ENCODE data around the gene ADGRL2. TPM values are rescaled to one million over a fixed set of nuclear protein-coding genes. Genes with fewer than 3 reads are reported as not detected.

Gene ADGRL2
- total and polyA plus RNA-seq, 2 of the 4 experiments (the other 2 are of a cell fraction) = 17.0 to 42.7 TPM

- Histone ChIP-seq H2BK5ac (ENCODE audit: low read depth, low read length, poor library complexity, severe bottlenecking) (no peak overlapping the region), H4K91ac (ENCODE audit: insufficient read depth, low read depth, low read length) (no peak overlapping the region), H3K4me2 (ENCODE audit: low read depth, low read length) (no peak overlapping the region), H3K18ac (ENCODE audit: low read depth, low read length) (no peak overlapping the region), H3K27ac (ENCODE audit: insufficient read depth, low read length) (no peak overlapping the region), H3K36me3 (ENCODE audit: control insufficient read depth, insufficient read depth, low read length) (no peaks in the 10 kb centered on the region), H2AFZ (replicated peaks; ENCODE audit: low read length, poor library complexity) (no peak overlapping the region), H4K20me1 (ENCODE audit: insufficient read depth, low read length) (no peaks in the 10 kb centered on the region), H3K23ac (ENCODE audit: low read depth, low read length) (no peak overlapping the region), H3K4me1 (ENCODE audit: control insufficient read depth, insufficient read depth, low read length) (no peaks in the 10 kb centered on the region), H2AK9ac (replicated peaks; ENCODE audit: low read depth, low read length, poor library complexity) (no peak overlapping the region), H3K9me3 (ENCODE audit: control insufficient read depth, insufficient read depth, low read length) (no peaks in the 10 kb centered on the region), H2BK15ac (ENCODE audit: low read depth, low read length) (no peak overlapping the region), H2BK120ac (ENCODE audit: low read depth, low read length) (no peak overlapping the region), H2AK5ac (ENCODE audit: low read depth, low read length) (no peak overlapping the region), H3K56ac (ENCODE audit: extremely low read depth, insufficient read depth, low read length) (no peak overlapping the region), H3K4ac (ENCODE audit: low read depth, low read length) (no peak overlapping the region), H3K4me3 (ENCODE audit: insufficient read depth, low read depth, low read length) (no peak overlapping the region), H4K8ac (ENCODE audit: low read depth in 2 of 2, low read length in 2 of 2) (no peak overlapping the region), H3K79me1 (ENCODE audit: low read depth in 1 of 2, low read length in 2 of 2) (no peaks in the 10 kb centered on the region), H4K5ac (ENCODE audit: low read depth, low read length) (no peak overlapping the region), H2BK20ac (ENCODE audit: low read depth, low read length) (no peak overlapping the region), H3K9me1 (ENCODE audit: insufficient read depth, low read length) (no peaks in the 10 kb centered on the region), H3K9ac (ENCODE audit: low read depth, low read length) (no peak overlapping the region), H3K14ac (replicated peaks; ENCODE audit: low read depth, low read length) (no peak overlapping the region), H3K27me3 (ENCODE audit: control insufficient read depth, insufficient read depth, low read length) (no peaks in the 10 kb centered on the region)
- TF ChIP-seq MAZ (IDR thresholded peaks at IDR 0.05; ENCODE audit: borderline replicate concordance, low read depth, low read length) (no peak), CTCF (conservative IDR thresholded peaks at IDR 0.05; ENCODE audit: low read depth, low read length) (no peak), NFE2L2 (IDR thresholded peaks at IDR 0.05; ENCODE audit: low read depth, low read length) (no peak), RFX5 (IDR thresholded peaks at IDR 0.05; ENCODE audit: low read depth, low read length) (no peak), CEBPB (IDR thresholded peaks at IDR 0.05; ENCODE audit: low read depth, low read length) (no peak), CHD1 (IDR thresholded peaks at IDR 0.05; ENCODE audit: low read depth, low read length) (no peak), ELK1 (IDR thresholded peaks at IDR 0.05; ENCODE audit: borderline replicate concordance, low read depth, low read length) (no peak), POLR2A (IDR thresholded peaks at IDR 0.05; ENCODE audit: low read depth, low read length) (no peak), BHLHE40 (IDR thresholded peaks at IDR 0.05; ENCODE audit: low read depth, low read length) (no peak), USF2 (IDR thresholded peaks at IDR 0.05; ENCODE audit: low read depth, low read length) (no peak), RCOR1 (IDR thresholded peaks at IDR 0.05; ENCODE audit: insufficient replicate concordance, low read length) (no peak)
- dilution Hi-C loops (cut with HindIII; ENCODE audit: low sequenced_read_pairs, unreplicated experiment) (no loop called here), intact Hi-C loops (cut with micrococcal nuclease) (no loop called here), in situ Hi-C loops (cut with MboI; ENCODE audit: low sequenced_read_pairs) (no loop called here)
- CTCF ChIA-PET = interaction anchor here (0.6 kb wide), 1 partner anchor 59 kb away, joined by 3 read pairs; no protein-coding TSS in a partner anchor
- no peak for DNase-seq
- no peak for ATAC-seq (ENCODE audit: low read depth)
- no TSS peak for BruUV-seq (replicated peaks)
- POLR2A ChIA-PET (ENCODE audit: unreplicated experiment) = no interaction called here
Observed at GRCh38 chr1:81850495-81850894, 49.8 kb downstream of the ADGRL2 start.

Data from IMR-90 (cell line).